ENCODE results near the gene CAPN5. TPM values are rescaled to one million over a fixed set of nuclear protein-coding genes. Genes with fewer than 3 reads are reported as not detected.

CAPN5 gene
- total RNA-seq, 1 experiment from 2014 or later = 27.4 TPM

DNA sequence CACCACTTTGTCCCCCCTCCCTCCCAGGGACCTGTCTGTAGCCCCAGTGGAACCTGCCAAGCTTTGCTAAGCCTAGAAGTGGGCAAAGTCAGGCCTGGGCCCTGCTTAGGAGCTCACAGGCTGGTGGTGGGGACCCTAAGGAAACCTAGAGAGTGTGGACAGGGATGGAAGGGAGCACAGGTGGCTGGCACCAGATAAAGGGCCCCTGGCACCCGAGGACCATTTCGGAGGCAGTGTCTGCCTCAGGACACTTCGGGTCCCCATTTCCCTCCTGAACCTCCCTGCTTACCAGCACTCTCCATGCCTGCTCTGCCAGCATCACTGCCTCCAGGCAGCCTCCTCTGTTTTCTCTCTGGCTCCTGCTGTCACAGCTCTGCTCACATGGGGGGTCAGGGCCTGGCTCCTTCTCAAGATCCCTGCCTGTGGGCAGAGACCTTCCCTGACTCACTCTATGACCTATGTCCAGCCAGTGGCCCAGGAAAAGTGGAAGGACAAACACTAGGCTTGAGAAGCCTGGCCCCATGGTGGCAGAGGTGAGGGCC, 22.3 kb downstream of the CAPN5 start (continued):
- TF ChIP-seq NR2C2 (CRISPR knock-in tag; IDR thresholded peaks at IDR 0.05) (no peak), ZNF396 (CRISPR knock-in tag; IDR thresholded peaks at IDR 0.05; ENCODE audit: borderline replicate concordance) (no peak), RORB (CRISPR knock-in tag; IDR thresholded peaks at IDR 0.05) (no peak), GRHL2 (CRISPR knock-in tag; IDR thresholded peaks at IDR 0.05; ENCODE audit: insufficient replicate concordance, severe bottlenecking) (no peak)
- TF ChIP-seq, protein P1, sequence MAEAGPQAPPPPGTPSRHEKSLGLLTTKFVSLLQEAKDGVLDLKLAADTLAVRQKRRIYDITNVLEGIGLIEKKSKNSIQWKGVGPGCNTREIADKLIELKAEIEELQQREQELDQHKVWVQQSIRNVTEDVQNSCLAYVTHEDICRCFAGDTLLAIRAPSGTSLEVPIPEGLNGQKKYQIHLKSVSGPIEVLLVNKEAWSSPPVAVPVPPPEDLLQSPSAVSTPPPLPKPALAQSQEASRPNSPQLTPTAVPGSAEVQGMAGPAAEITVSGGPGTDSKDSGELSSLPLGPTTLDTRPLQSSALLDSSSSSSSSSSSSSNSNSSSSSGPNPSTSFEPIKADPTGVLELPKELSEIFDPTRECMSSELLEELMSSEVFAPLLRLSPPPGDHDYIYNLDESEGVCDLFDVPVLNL (CRISPR knock-in tag; IDR thresholded peaks at IDR 0.05; ENCODE audit: borderline replicate concordance, low read depth) = no peak

DNA sequence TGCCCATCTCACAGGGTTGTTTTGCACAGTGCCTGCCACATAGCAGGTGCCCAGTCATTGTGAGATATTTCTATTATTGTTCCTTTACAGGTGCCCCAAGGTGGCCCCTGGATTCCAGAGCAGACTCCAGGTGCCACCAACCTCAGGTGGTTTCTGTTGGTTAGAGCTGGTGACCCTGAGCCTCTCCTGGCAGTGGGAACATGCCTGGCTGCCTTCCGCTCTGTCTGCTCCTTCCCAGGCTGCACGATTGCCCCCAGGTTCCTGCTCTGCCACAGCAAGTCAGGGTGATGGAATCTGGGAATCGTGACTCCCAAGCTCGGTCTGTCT, 23.2 kb downstream of the CAPN5 start:
- Mint-ChIP-seq H3K9me3 (no peaks in the 10 kb centered on the region), H3K4me3 (no peak overlapping the region), H3K27ac (no peak overlapping the region), H3K4me1 (peaks cover 7% of the 10 kb centered on the region), H3K27me3 (ENCODE audit: low read depth) (no peaks in the 10 kb centered on the region), H3K36me3 (no peaks in the 10 kb centered on the region)
- DNase-seq (ENCODE audit: low spot score) (no peak), ATAC-seq (no peak)
- TF ChIP-seq, protein P2, sequence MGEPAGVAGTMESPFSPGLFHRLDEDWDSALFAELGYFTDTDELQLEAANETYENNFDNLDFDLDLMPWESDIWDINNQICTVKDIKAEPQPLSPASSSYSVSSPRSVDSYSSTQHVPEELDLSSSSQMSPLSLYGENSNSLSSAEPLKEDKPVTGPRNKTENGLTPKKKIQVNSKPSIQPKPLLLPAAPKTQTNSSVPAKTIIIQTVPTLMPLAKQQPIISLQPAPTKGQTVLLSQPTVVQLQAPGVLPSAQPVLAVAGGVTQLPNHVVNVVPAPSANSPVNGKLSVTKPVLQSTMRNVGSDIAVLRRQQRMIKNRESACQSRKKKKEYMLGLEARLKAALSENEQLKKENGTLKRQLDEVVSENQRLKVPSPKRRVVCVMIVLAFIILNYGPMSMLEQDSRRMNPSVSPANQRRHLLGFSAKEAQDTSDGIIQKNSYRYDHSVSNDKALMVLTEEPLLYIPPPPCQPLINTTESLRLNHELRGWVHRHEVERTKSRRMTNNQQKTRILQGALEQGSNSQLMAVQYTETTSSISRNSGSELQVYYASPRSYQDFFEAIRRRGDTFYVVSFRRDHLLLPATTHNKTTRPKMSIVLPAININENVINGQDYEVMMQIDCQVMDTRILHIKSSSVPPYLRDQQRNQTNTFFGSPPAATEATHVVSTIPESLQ (CRISPR knock-in tag; IDR thresholded peaks at IDR 0.05) = no peak
- no peak for TF ChIP-seq ZNF671 (CRISPR knock-in tag; IDR thresholded peaks at IDR 0.05)
- no peak for TF ChIP-seq SMAD4 (CRISPR knock-in tag; IDR thresholded peaks at IDR 0.05)
- no peak for TF ChIP-seq NFYB (CRISPR knock-in tag; conservative IDR thresholded peaks at IDR 0.05; ENCODE audit: low read depth)
- TF ChIP-seq, protein P3, sequence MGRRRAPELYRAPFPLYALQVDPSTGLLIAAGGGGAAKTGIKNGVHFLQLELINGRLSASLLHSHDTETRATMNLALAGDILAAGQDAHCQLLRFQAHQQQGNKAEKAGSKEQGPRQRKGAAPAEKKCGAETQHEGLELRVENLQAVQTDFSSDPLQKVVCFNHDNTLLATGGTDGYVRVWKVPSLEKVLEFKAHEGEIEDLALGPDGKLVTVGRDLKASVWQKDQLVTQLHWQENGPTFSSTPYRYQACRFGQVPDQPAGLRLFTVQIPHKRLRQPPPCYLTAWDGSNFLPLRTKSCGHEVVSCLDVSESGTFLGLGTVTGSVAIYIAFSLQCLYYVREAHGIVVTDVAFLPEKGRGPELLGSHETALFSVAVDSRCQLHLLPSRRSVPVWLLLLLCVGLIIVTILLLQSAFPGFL (CRISPR knock-in tag; IDR thresholded peaks at IDR 0.05; ENCODE audit: borderline replicate concordance) = no peak
- TF ChIP-seq TCF7 (CRISPR knock-in tag; IDR thresholded peaks at IDR 0.05; ENCODE audit: low read depth) = no peak
- TF ChIP-seq, protein P4, sequence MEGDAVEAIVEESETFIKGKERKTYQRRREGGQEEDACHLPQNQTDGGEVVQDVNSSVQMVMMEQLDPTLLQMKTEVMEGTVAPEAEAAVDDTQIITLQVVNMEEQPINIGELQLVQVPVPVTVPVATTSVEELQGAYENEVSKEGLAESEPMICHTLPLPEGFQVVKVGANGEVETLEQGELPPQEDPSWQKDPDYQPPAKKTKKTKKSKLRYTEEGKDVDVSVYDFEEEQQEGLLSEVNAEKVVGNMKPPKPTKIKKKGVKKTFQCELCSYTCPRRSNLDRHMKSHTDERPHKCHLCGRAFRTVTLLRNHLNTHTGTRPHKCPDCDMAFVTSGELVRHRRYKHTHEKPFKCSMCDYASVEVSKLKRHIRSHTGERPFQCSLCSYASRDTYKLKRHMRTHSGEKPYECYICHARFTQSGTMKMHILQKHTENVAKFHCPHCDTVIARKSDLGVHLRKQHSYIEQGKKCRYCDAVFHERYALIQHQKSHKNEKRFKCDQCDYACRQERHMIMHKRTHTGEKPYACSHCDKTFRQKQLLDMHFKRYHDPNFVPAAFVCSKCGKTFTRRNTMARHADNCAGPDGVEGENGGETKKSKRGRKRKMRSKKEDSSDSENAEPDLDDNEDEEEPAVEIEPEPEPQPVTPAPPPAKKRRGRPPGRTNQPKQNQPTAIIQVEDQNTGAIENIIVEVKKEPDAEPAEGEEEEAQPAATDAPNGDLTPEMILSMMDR (IDR thresholded peaks at IDR 0.05) = no peak
- no peak for TF ChIP-seq RORB (CRISPR knock-in tag; IDR thresholded peaks at IDR 0.05)
- TF ChIP-seq ZBTB21 (CRISPR knock-in tag; IDR thresholded peaks at IDR 0.05; ENCODE audit: borderline replicate concordance) = no peak
- TF ChIP-seq, protein P5, sequence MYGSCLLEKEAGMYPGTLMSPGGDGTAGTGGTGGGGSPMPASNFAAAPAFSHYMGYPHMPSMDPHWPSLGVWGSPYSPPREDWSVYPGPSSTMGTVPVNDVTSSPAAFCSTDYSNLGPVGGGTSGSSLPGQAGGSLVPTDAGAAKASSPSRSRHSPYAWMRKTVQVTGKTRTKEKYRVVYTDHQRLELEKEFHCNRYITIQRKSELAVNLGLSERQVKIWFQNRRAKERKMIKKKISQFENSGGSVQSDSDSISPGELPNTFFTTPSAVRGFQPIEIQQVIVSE (CRISPR knock-in tag; IDR thresholded peaks at IDR 0.05; ENCODE audit: borderline replicate concordance) = no peak
- TF ChIP-seq NFE2L1 (CRISPR knock-in tag; IDR thresholded peaks at IDR 0.05) = no peak
- no peak for TF ChIP-seq KAT7 (CRISPR knock-in tag; IDR thresholded peaks at IDR 0.05; ENCODE audit: borderline replicate concordance)
- no peak for TF ChIP-seq ZNF232 (CRISPR knock-in tag; IDR thresholded peaks at IDR 0.05)
- ChIA-PET POLR2A (no interaction called here), CTCF (interaction anchor here (0.5 to 3.9 kb wide), 18 partner anchors 7 to 1420 kb away, joined by 3 to 126 read pairs (median 20); partner anchors contain the start of gene CAPN5)
